ENCODE measurements around the gene DAB2IP. TPM values are rescaled to one million over a fixed set of nuclear protein-coding genes. Genes with fewer than 3 reads are reported as not detected.

Gene DAB2IP
- total RNA-seq, 1 donor from 2014 or later, result 41.7 TPM

- Histone ChIP-seq H2AFZ (ENCODE audit: low read depth, low read length) (no peak overlapping the region), H3K4me2 (ENCODE audit: low read length) (no peak overlapping the region), H3K27ac (ENCODE audit: low read depth, low read length) (no peak overlapping the region), H3K9ac (ENCODE audit: low read length) (no peak overlapping the region), H4K20me1 (ENCODE audit: insufficient read depth, low read length) (peaks cover 87% of the 10 kb centered on the region), H3K4me1 (ENCODE audit: insufficient read depth, low read length) (peaks cover 25% of the 10 kb centered on the region), H3K36me3 (ENCODE audit: insufficient read depth, low read length) (no peaks in the 10 kb centered on the region), H3K9me3 (ENCODE audit: insufficient read depth, low read depth, low read length) (no peaks in the 10 kb centered on the region), H3K4me3 (ENCODE audit: insufficient read depth, low read depth, low read length) (no peak overlapping the region), H3K79me2 (ENCODE audit: insufficient read depth, low read length) (peaks cover 45% of the 10 kb centered on the region), H3K27me3 (ENCODE audit: insufficient read depth, low read length) (no peaks in the 10 kb centered on the region)
- Mint-ChIP-seq H3K4me3 (ENCODE audit: unreplicated experiment) (no peak overlapping the region), H3K9me3 (ENCODE audit: unreplicated experiment) (no peaks in the 10 kb centered on the region), H3K36me3 (ENCODE audit: low read depth, unreplicated experiment) (peaks cover 8% of the 10 kb centered on the region), H3K27me3 (ENCODE audit: low read depth, unreplicated experiment) (no peaks in the 10 kb centered on the region), H3K4me1 (ENCODE audit: low read depth, unreplicated experiment) (peaks cover 34% of the 10 kb centered on the region), H3K27ac (ENCODE audit: unreplicated experiment) (no peak overlapping the region)
- FAIRE-seq (no peak), DNase-seq (ENCODE audit: low read depth) (no peak)
- TF ChIP-seq, protein P1, sequence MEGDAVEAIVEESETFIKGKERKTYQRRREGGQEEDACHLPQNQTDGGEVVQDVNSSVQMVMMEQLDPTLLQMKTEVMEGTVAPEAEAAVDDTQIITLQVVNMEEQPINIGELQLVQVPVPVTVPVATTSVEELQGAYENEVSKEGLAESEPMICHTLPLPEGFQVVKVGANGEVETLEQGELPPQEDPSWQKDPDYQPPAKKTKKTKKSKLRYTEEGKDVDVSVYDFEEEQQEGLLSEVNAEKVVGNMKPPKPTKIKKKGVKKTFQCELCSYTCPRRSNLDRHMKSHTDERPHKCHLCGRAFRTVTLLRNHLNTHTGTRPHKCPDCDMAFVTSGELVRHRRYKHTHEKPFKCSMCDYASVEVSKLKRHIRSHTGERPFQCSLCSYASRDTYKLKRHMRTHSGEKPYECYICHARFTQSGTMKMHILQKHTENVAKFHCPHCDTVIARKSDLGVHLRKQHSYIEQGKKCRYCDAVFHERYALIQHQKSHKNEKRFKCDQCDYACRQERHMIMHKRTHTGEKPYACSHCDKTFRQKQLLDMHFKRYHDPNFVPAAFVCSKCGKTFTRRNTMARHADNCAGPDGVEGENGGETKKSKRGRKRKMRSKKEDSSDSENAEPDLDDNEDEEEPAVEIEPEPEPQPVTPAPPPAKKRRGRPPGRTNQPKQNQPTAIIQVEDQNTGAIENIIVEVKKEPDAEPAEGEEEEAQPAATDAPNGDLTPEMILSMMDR (IDR thresholded peaks at IDR 0.05; ENCODE audit: insufficient read depth, low read depth, low read length), result no peak
- TF ChIP-seq EZH2 (IDR thresholded peaks at IDR 0.05; ENCODE audit: insufficient read depth, low read length), result no peak
Measured at GRCh38 chr9:121732389-121732788, 81.0 kb downstream of the DAB2IP start.

DNA sequence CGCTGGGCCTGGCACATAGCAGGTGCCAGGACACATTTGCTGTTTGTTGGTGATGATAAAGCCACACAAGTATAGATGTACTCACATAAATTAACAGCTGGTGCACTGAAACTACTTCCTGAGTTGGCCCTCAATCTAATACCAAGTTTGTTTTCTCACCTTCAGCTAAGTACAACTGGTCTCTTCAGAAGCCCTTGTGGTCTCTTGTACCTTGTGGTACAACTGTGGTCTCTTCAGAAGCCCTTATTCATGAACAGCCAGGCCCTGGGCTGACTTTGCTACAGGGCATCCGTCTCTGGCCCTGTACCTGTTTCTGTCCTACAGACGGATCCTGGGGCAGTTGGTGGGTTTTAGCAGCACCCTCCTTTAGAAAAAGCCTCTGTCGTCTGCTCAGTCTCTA is 81.5 kb downstream of the DAB2IP start:
- H3K4me1 ChIP-seq (ENCODE audit: insufficient read depth, low read length), result peaks cover 25% of the 10 kb centered on the region
- H3K36me3 Mint-ChIP-seq (ENCODE audit: low read depth, unreplicated experiment), result peaks cover 8% of the 10 kb centered on the region

GRCh38 chr9:121734465-121734864 is 83.0 kb downstream of the DAB2IP start:
- no peak overlapping the region for H3K27ac Mint-ChIP-seq (ENCODE audit: unreplicated experiment)
- no peaks in the 10 kb centered on the region for H3K27me3 Mint-ChIP-seq (ENCODE audit: low read depth, unreplicated experiment)
- H3K9me3 Mint-ChIP-seq (ENCODE audit: unreplicated experiment), result no peaks in the 10 kb centered on the region
- Histone ChIP-seq H2AFZ (ENCODE audit: low read depth, low read length) (no peak overlapping the region), H3K27me3 (ENCODE audit: insufficient read depth, low read length) (no peaks in the 10 kb centered on the region), H3K4me1 (ENCODE audit: insufficient read depth, low read length) (peaks cover 30% of the 10 kb centered on the region), H3K4me2 (ENCODE audit: low read length) (peak overlapping the region; percentile 77), H3K4me3 (ENCODE audit: insufficient read depth, low read depth, low read length) (no peak overlapping the region), H3K36me3 (ENCODE audit: insufficient read depth, low read length) (no peaks in the 10 kb centered on the region), H3K9ac (ENCODE audit: low read length) (peak overlapping the region; percentile 1), H3K27ac (ENCODE audit: low read depth, low read length) (no peak overlapping the region), H3K9me3 (ENCODE audit: insufficient read depth, low read depth, low read length) (no peaks in the 10 kb centered on the region), H4K20me1 (ENCODE audit: insufficient read depth, low read length) (peaks cover 88% of the 10 kb centered on the region), H3K79me2 (ENCODE audit: insufficient read depth, low read length) (peaks cover 34% of the 10 kb centered on the region)
- FAIRE-seq (no peak), DNase-seq (ENCODE audit: low read depth) (no peak)
- H3K4me3 Mint-ChIP-seq (ENCODE audit: unreplicated experiment), result no peak overlapping the region
- H3K4me1 Mint-ChIP-seq (ENCODE audit: low read depth, unreplicated experiment), result peaks cover 43% of the 10 kb centered on the region
- TF ChIP-seq, protein P1 (IDR thresholded peaks at IDR 0.05; ENCODE audit: insufficient read depth, low read depth, low read length), result no peak
- no peak for TF ChIP-seq EZH2 (IDR thresholded peaks at IDR 0.05; ENCODE audit: insufficient read depth, low read length)
- H3K36me3 Mint-ChIP-seq (ENCODE audit: low read depth, unreplicated experiment), result peaks cover 7% of the 10 kb centered on the region

More for the DNA sequence above, 81.5 kb downstream of the DAB2IP start:
- H4K20me1 ChIP-seq (ENCODE audit: insufficient read depth, low read length), result peaks cover 88% of the 10 kb centered on the region
- no peaks in the 10 kb centered on the region for H3K27me3 ChIP-seq (ENCODE audit: insufficient read depth, low read length)
- no peak overlapping the region for H3K9ac ChIP-seq (ENCODE audit: low read length)
- H3K9me3 ChIP-seq (ENCODE audit: insufficient read depth, low read depth, low read length), result no peaks in the 10 kb centered on the region
- no peak overlapping the region for H3K4me2 ChIP-seq (ENCODE audit: low read length)
- H3K27ac ChIP-seq (ENCODE audit: low read depth, low read length), result no peak overlapping the region
- peaks cover 32% of the 10 kb centered on the region for H3K4me1 Mint-ChIP-seq (ENCODE audit: low read depth, unreplicated experiment)
- no peaks in the 10 kb centered on the region for H3K9me3 Mint-ChIP-seq (ENCODE audit: unreplicated experiment)
- TF ChIP-seq EZH2 (IDR thresholded peaks at IDR 0.05; ENCODE audit: insufficient read depth, low read length), result no peak
- TF ChIP-seq, protein P1 (IDR thresholded peaks at IDR 0.05; ENCODE audit: insufficient read depth, low read depth, low read length), result no peak
- peaks cover 41% of the 10 kb centered on the region for H3K79me2 ChIP-seq (ENCODE audit: insufficient read depth, low read length)
- FAIRE-seq (peak; percentile 17), DNase-seq (ENCODE audit: low read depth) (no peak)
- H3K4me3 Mint-ChIP-seq (ENCODE audit: unreplicated experiment), result no peak overlapping the region
- no peak overlapping the region for H2AFZ ChIP-seq (ENCODE audit: low read depth, low read length)
- H3K27me3 Mint-ChIP-seq (ENCODE audit: low read depth, unreplicated experiment), result no peaks in the 10 kb centered on the region
- no peak overlapping the region for H3K4me3 ChIP-seq (ENCODE audit: insufficient read depth, low read depth, low read length)
- H3K27ac Mint-ChIP-seq (ENCODE audit: unreplicated experiment), result no peak overlapping the region
- no peaks in the 10 kb centered on the region for H3K36me3 ChIP-seq (ENCODE audit: insufficient read depth, low read length)
